MCF 10A (cell line): ENCODE results near the gene COPZ2. TPM values are rescaled to one million over a fixed set of nuclear protein-coding genes. Genes with fewer than 3 reads are reported as not detected.
"Not testable (repeated sequence)": the region's sequence is repeated elsewhere in the genome, so short reads cannot be mapped to it uniquely, and the experiment has no call there.

Source experiments
- BruUV-seq: library from RNA; stranded (reverse); fragments of 400-500 nt; replicated peaks from 2 replicates; lab custom pipeline; 2021; lab: Mats Ljungman, UMichigan
- CTCF ChIA-PET: fragments of 300-600 bp; sonication (Branson Sonifier 250); formaldehyde crosslinking; extraction: SDS; loops from one replicate; lab custom pipeline; 2021; ENCODE audit warnings: antibody characterized with exemption, inconsistent platforms; lab: Yijun Ruan, JAX
- POLR2A ChIA-PET: fragments of 300-600, 350-650 bp; sonication (Branson Sonifier 250); formaldehyde crosslinking; extraction: SDS; loops from one replicate; lab custom pipeline; 2020; ENCODE audit warnings: antibody characterized with exemption, inconsistent platforms; lab: Yijun Ruan, JAX
- DNase-seq: peaks from one replicate; pipeline ENCODE4 v3.0.0-alpha.2; 2018; ENCODE audit not compliant: unreplicated experiment
- H3K27ac Mint-ChIP-seq: one replicate; pipeline ENCODE4 v1.8.0; 2022; ENCODE audit warnings: mild to moderate bottlenecking, low read depth, mixed read lengths; ENCODE audit not compliant: unreplicated experiment
- H3K27me3 Mint-ChIP-seq: one replicate; pipeline ENCODE4 v1.8.0; 2022; ENCODE audit warnings: mixed read lengths; ENCODE audit not compliant: insufficient read depth, unreplicated experiment
- H3K36me3 Mint-ChIP-seq: one replicate; pipeline ENCODE4 v1.8.0; 2022; ENCODE audit warnings: mild to moderate bottlenecking, moderate library complexity, mixed read lengths; ENCODE audit not compliant: insufficient read depth, unreplicated experiment
- H3K4me1 Mint-ChIP-seq: one replicate; pipeline ENCODE4 v1.8.0; 2022; ENCODE audit warnings: mixed read lengths; ENCODE audit not compliant: insufficient read depth, unreplicated experiment
- H3K4me3 Mint-ChIP-seq: one replicate; pipeline ENCODE4 v1.8.0; 2022; ENCODE audit warnings: mild to moderate bottlenecking, moderate library complexity, mixed read lengths; ENCODE audit not compliant: unreplicated experiment
- H3K9me3 Mint-ChIP-seq: one replicate; pipeline ENCODE4 v1.8.0; 2022; ENCODE audit warnings: mixed read lengths; ENCODE audit not compliant: unreplicated experiment
- CTCF ChIP-seq: fragments of 200-600 bp; IDR thresholded peaks from one replicate; pipeline ENCODE4 v1.8.0; 2022; ENCODE audit warnings: antibody characterized with exemption, mild to moderate bottlenecking; ENCODE audit not compliant: unreplicated experiment
- intact Hi-C: fragments of 100-400 bp; cut with micrococcal nuclease; formaldehyde crosslinking; loops from 2 replicates; pipeline ENCODE4 v1.14.1; 2022
- total RNA-seq: library from RNA; stranded (reverse); gene quantifications from 2 replicates; pipeline ENCODE4 v1.2.3, GENCODE V29; 2022

COPZ2 gene
- total RNA-seq, 1 experiment from 2014 or later: not detected

- Mint-ChIP-seq H3K4me1 (peaks cover 9% of the 10 kb centered on the region), H3K27ac (peak overlapping the region; percentile 42), H3K36me3 (peaks cover 76% of the 10 kb centered on the region), H3K4me3 (no peak overlapping the region), H3K9me3 (no peaks in the 10 kb centered on the region), H3K27me3 (no peaks in the 10 kb centered on the region)
- intact Hi-C loops: loop anchor here (1.0 kb wide), 2 partner anchors 26 to 48 kb away; partner anchors contain the start of gene NFE2L1
- TF ChIP-seq CTCF: peak; percentile 54
- DNase-seq: peak; percentile 83
- ChIA-PET CTCF (interaction anchor here (0.6 to 16.0 kb wide), 18 partner anchors 8 to 959 kb away, joined by 3 to 202 read pairs (median 5); partner anchors contain the start of gene NFE2L1), POLR2A (interaction anchor here (0.6 to 6.8 kb wide), 11 partner anchors 9 to 551 kb away, joined by 3 to 83 read pairs (median 6); partner anchors contain the start of gene NFE2L1)
- BruUV-seq: no TSS peak
These were observed 36.9 kb upstream of the COPZ2 start for GRCh38 chr17:48074322-48075081.

- CTCF ChIA-PET: interaction anchor here (0.6 to 16.0 kb wide), 12 partner anchors 8 to 960 kb away, joined by 3 to 202 read pairs (median 5); partner anchors contain the start of gene NFE2L1
- H3K36me3 Mint-ChIP-seq: peaks cover 82% of the 10 kb centered on the region
These were observed 36.0 kb upstream of the COPZ2 start for GRCh38 chr17:48073566-48074094.

GRCh38 chr17:48072811-48073210, 35.2 kb upstream of the COPZ2 start:
- intact Hi-C loops, H3K4me3 Mint-ChIP-seq, H3K27ac Mint-ChIP-seq, H3K27me3 Mint-ChIP-seq, BruUV-seq, DNase-seq, H3K9me3 Mint-ChIP-seq: not testable (repeated sequence)
- H3K36me3 Mint-ChIP-seq: peaks cover 86% of the 10 kb centered on the region
- H3K4me1 Mint-ChIP-seq: peaks cover 16% of the 10 kb centered on the region
- ChIA-PET CTCF (interaction anchor here (1.2 to 16.0 kb wide), 5 partner anchors 8 to 62 kb away, joined by 3 to 202 read pairs (median 10); no protein-coding TSS in a partner anchor), POLR2A (interaction anchor here (0.6 to 6.8 kb wide), 7 partner anchors 8 to 55 kb away, joined by 3 to 83 read pairs (median 8); partner anchors contain the start of gene NFE2L1)

More at GRCh38 chr17:48073566-48074094, 36.0 kb upstream of the COPZ2 start:
- intact Hi-C loops: loop anchor here (1.0 kb wide), 2 partner anchors 25 to 47 kb away; partner anchors contain the start of gene NFE2L1
- POLR2A ChIA-PET: interaction anchor here (0.7 to 6.8 kb wide), 13 partner anchors 8 to 125 kb away, joined by 3 to 83 read pairs (median 4); partner anchors contain the start of gene NFE2L1
- not testable (repeated sequence) for DNase-seq, H3K9me3 Mint-ChIP-seq, BruUV-seq, H3K4me3 Mint-ChIP-seq, H3K27me3 Mint-ChIP-seq
- peaks cover 12% of the 10 kb centered on the region for H3K4me1 Mint-ChIP-seq
- peak overlapping the region; percentile 41 for H3K27ac Mint-ChIP-seq

- peaks cover 86% of the 10 kb centered on the region for H3K36me3 Mint-ChIP-seq
- DNase-seq: no peak
- BruUV-seq: no TSS peak
- intact Hi-C loops: no loop called here
- H3K27ac Mint-ChIP-seq: no peak overlapping the region
- H3K9me3 Mint-ChIP-seq: no peaks in the 10 kb centered on the region
- TF ChIP-seq CTCF: no peak
- H3K27me3 Mint-ChIP-seq: no peaks in the 10 kb centered on the region
- ChIA-PET CTCF (interaction anchor here (0.7 to 16.0 kb wide), 4 partner anchors 9 to 43 kb away, joined by 3 to 202 read pairs (median 13); partner anchors contain the start of gene SNX11), POLR2A (interaction anchor here (0.7 to 6.8 kb wide), 3 partner anchors 10 to 44 kb away, joined by 3 to 83 read pairs (median 74); partner anchors contain the start of gene NFE2L1)
- no peak overlapping the region for H3K4me3 Mint-ChIP-seq
- H3K4me1 Mint-ChIP-seq: peaks cover 16% of the 10 kb centered on the region
These were observed 34.1 kb upstream of the COPZ2 start for GRCh38 chr17:48071654-48072053.
